GM13977 (cell line): ENCODE measurements around the gene ADRB2.

Source experiments
- DNase-seq: peaks from one replicate; pipeline ENCODE4 v3.0.0; 2012; ENCODE audit warnings: low spot score
- CTCF ChIP-seq: IDR thresholded peaks from 2 replicates; pipeline ENCODE4 v1.5.1; 2012; ENCODE audit warnings: mild to moderate bottlenecking, control low read depth; ENCODE audit not compliant: insufficient read depth; ENCODE audit errors: extremely low read depth, missing control alignments
- in situ Hi-C: fragments of 300-500 bp; cut with MboI; formaldehyde crosslinking; loops from one replicate; pipeline ENCODE4 v1.12.0; 2022; ENCODE audit warnings: low sequenced_read_pairs, low pct_unique_long_range_greater_than_20kb, mixed read lengths, inconsistent platforms; ENCODE audit not compliant: unreplicated experiment

The ADRB2 gene

GRCh38 chr5:148858547-148858946, 32.1 kb downstream of the ADRB2 start:
- in situ Hi-C loops, result no loop called here
- no peak for TF ChIP-seq CTCF
- DNase-seq, result no peak

GRCh38 chr5:148859703-148860102, 33.3 kb downstream of the ADRB2 start:
- DNase-seq, result no peak
- TF ChIP-seq CTCF, result no peak
- in situ Hi-C loops, result no loop called here

GRCh38 chr5:148860599-148860998, 34.2 kb downstream of the ADRB2 start:
- no peak for TF ChIP-seq CTCF
- in situ Hi-C loops, result no loop called here
- no peak for DNase-seq

GRCh38 chr5:148861088-148861487, 34.7 kb downstream of the ADRB2 start:
- in situ Hi-C loops, result no loop called here
- no peak for DNase-seq
- no peak for TF ChIP-seq CTCF

GRCh38 chr5:148861696-148862095, 35.3 kb downstream of the ADRB2 start:
- TF ChIP-seq CTCF, result no peak
- in situ Hi-C loops, result no loop called here
- DNase-seq, result no peak

- in situ Hi-C loops, result no loop called here
- no peak for DNase-seq
- no peak for TF ChIP-seq CTCF
Measured at GRCh38 chr5:148864113-148864841, 37.9 kb downstream of the ADRB2 start.
